Glomerular visceral epithelial cell (primary cell): ENCODE measurements around the gene STOX1.
"Not testable (repeated sequence)": the region's sequence is repeated elsewhere in the genome, so short reads cannot be mapped to it uniquely, and the experiment has no call there.

Experiments
- DNase-seq: peaks from one replicate; pipeline ENCODE4 v3.0.0-alpha.2; 2016; ENCODE audit errors: extremely low spot score

STOX1 gene

GRCh38 chr10:68829952-68830351 is 2.6 kb downstream of the STOX1 start:
- no peak for DNase-seq

GRCh38 chr10:68831961-68832455 is 4.7 kb downstream of the STOX1 start:
- no peak for DNase-seq

DNA sequence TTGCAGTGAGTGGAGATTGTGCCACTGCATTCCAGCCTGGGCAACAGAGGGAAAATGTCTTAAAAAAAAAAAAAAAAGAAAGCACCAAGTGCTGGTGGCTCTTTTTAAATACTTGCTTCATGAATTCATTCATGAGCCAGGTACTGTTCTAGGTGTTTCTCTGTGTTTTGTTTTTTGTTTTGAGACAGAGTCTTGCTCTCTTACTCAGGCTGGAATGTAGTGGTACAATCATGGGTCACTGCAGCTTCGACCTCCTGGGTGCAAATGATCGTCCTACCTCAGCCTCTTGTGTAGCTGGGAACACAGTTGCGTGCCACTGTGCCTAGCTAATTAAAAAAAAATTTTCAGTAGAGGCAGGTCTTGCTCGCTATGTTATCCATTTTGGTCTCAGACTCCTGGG is 5.3 kb downstream of the STOX1 start:
- no peak for DNase-seq

DNA sequence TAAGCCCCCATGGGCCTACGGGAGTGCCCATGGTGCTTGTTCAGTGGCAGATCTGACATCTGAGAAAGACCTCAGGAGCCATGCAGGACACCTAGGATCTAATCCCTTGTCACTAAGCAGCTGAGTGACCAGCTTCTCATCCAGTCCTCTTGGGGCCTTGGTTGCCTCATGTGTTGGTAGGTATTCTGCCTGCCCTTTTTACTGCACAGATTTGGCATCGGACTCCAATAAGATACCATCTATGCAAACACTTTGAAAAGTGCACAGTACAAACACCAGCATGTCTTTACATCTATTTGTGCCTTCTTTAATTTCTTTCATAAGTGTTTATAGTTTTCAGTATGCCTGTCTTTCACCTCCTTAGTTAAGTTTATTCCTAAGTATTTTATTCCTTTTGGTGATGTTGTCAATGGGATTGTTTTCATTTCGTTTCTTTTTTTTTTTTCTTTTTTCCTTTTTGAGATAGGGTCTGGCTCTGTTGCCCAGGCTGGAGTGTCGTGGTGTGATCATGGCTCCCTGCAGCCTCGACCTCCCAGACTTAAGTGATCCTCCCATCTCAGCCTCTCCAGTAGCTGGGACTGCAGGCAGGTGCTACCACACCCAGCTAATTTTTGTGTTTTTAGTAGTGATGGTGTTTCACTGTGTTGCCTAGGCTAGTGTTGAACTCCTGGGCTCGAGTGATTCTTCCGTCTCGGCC is 10.4 kb downstream of the STOX1 start:
- no peak for DNase-seq

DNA sequence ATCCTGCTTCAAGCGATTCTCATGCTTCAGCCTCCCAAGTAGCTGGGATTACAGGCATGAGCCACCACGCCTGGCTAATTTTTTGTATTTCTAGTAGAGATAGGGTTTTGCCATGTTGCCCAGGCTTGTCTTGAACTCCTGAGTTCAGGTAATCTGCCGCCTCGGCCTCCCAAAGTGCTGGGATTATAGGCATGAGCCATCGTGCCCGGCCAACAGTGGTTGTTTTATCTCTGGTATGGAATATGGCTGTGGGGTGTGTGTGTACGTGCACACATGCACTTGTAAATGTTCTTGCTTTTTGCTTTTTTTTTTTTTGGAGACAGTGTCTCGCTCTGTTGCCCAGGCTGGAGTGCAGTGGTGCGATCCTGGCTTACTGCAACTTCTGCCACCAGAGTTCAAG is 13.3 kb downstream of the STOX1 start:
- DNase-seq = not testable (repeated sequence)

- DNase-seq = no peak
Measured at GRCh38 chr10:68848281-68848680, 20.9 kb downstream of the STOX1 start.

DNA sequence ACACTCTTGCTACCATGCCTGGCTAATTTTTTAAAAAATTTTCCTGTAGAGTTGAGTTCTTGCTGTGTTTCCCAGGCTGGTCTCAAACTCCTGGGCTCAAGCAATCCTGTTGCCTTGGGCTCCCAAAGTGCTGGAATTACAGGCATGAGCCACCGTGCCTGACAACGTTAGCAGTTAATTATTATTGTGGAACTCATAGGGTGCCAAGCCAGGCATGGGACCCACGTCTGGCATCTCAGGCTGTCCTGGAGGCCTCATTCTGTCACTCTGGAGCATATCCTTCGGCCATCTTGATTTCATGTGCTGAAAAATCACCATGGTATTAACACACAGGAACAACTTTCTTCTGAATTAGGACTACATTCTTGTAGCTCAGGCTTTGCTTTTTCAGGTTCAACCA is 21.5 kb downstream of the STOX1 start:
- no peak for DNase-seq

DNA sequence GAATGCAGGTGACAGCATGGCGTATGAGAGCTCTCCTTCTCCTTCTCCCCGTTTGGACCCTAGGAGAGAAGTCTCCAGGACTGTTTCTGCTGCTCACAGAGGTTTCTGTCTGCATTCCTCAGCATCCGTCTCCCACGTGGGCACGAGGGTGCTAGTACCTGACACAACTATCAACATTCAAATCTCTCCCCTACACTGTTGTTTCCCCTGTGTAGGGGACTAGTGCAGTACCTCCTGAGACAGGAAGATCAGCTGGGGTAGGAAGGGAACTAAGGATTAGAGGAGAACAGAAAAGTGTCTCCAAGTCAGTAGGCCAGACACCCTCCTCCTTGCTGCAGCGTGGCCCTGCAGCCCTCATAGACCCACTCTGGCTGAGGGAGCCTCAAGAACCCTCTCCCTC is 29.0 kb downstream of the STOX1 start:
- no peak for DNase-seq

DNA sequence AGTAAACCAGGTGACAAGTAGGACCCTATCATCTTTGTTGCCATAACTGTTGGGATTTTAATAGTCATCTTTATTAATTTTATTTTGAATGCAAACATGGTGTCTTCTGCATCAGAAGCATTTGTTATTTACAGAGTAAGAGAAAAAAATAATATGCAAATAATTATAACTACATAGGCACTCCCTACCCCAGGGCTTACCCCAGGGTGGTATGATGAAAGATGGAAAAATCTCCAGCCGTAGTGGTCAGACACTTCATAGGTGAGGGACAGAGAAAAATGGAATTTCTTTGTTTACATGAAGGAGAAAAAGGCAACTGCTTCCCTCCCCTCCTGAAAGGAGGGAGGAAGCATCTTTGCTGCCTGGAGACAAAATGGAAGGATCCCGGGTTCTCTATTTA is 29.7 kb downstream of the STOX1 start:
- DNase-seq = no peak

DNA sequence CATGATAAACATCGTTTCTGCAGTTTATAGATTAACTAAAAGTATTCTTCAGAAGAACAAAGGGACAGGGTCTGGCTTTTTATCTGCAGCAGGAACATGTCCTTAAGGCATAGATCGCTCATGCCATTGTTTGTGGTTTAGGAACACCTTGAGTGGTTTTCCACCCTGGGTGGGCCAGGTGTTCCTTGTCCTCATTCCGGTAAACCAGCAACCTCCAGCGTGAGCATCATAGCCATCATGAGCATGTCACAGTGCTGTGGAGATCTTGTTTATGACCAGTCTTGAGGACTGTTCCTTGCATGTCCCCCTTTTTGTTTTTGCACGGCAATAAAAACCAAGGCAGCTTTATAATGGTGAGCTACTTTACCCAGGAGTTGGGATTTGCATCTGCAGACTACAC is 33.9 kb downstream of the STOX1 start:
- no peak for DNase-seq

DNA sequence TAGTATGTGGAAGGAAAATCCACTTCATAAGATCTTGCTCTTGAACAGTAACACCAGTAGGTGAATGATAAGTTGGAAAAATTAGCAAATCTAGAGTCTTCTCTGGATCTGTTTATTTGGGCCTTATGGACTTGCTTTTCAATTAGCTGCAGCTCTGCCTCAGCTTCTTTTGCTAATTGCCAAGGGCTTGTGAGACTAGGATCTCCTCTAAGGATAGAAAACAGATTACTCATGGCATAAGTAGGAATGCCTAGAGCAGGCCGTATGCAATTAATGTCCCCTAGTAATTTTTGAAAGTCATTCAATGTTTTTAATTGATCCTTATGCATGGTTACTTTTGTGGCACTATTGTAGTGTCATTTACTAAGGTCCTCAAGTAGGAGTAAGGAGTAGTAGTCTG is 37.3 kb downstream of the STOX1 start:
- DNase-seq = no peak

DNA sequence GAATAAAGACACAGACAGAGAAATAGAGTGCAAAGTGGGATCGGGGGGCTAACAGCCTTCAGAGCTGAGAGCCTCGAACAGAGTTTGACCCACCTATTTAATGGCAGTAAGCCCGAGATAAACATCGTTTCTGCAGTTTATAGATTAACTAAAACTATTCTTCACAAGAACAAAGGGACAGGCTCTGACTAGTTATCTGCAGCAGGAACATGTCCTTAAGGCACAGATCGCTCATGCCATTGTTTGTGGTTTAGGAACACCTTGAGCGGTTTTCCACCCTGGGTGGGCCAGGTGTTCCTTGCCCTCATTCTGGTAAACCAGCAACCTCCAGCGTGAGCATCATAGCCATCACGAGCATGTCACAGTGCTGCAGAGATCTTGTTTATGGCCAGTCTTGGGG is 40.8 kb downstream of the STOX1 start:
- DNase-seq = not testable (repeated sequence)

- DNase-seq = no peak
Measured at GRCh38 chr10:68869623-68870022, 42.3 kb downstream of the STOX1 start.

- DNase-seq = no peak
Measured at GRCh38 chr10:68870061-68870460, 42.7 kb downstream of the STOX1 start.

DNA sequence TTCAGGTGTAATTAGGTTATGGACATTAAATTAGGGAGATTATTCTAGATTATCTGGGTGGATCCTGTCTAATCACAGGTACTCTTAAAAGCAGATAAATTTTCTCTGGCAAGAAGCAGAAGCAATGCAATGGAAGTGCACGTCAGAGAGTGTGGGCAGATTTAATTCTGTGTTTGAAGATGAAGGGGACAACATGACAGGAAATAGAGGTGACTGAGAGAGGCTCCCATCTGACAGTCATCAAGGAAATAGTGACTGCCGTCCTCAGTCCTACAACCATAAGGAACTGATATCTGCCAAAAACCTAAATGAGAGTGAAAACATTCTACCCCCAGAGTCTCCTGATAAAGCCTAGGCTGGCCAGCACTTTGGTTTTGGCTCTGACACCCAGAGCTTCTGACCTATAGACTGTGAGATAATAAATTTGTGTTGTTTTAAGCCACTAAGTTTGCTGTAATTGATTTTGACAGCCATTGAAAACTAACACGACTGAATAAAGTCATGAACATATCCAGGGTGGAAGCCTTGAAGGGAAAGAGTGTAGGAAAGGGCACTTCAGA is 43.3 kb downstream of the STOX1 start:
- no peak for DNase-seq

DNA sequence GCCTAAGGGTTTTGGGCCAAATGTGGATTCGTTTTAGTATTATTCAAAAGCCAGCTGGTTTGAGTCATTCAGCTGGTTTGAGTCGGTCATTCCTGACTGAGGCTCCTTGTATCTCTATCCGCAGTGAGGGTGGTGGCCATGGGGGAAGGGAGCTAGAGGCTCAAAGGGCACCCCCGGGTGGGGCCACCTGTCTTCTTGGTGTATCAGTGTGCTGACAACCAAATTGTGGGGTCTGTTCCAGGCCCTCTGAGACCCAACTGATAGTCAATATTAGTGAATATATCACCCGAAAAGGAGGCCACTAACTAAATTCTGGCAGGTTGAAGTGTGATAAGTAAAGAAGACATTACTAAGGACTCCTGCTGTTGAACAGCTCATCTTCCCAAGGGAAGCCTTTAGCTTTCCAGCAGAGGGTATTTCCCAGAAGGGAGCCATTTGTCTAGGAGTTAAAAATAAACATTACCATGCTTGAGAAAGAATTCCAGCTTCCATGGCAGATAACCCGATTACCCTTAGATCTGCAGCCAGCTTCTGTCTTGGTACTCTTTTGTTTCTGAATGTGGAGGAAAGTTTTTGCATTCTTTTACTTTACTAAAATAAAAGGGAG is 43.9 kb downstream of the STOX1 start:
- peak; percentile 59 for DNase-seq

DNA sequence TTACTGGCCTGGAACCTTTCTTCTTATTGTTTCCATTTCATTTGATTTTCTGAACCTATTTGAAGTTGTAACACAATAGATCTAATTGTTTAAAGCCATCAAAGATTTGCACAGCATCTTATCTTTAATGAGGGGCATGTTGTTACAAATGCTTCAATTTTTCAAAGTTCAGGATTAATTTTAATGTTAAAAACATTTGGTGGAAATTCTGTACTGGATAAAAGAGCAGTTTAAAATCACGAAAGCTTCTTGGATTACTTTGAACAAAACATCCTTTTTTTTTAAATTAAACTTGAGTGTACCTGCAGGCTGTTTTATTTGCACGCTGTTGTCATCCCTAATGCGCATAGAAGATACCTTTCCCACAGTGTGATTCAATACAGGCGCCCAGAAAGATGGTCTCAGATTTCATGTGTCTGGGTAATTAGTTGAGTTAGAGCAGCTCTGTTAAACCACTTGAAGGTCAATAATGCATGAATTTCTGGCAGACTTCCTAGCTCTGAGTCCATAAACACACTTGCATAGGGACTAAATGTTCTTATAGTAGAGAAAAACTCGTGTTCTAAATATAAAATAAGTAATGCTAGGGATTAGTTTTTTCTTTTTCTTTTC is 44.5 kb downstream of the STOX1 start:
- DNase-seq = peak; percentile 85

GRCh38 chr10:68876246-68877138 is 49.2 kb downstream of the STOX1 start:
- no peak for DNase-seq

- no peak for DNase-seq
Measured at GRCh38 chr10:68877482-68878110, 50.3 kb downstream of the STOX1 start.

- DNase-seq = no peak
Measured at GRCh38 chr10:68878496-68878895, 51.2 kb downstream of the STOX1 start.

DNA sequence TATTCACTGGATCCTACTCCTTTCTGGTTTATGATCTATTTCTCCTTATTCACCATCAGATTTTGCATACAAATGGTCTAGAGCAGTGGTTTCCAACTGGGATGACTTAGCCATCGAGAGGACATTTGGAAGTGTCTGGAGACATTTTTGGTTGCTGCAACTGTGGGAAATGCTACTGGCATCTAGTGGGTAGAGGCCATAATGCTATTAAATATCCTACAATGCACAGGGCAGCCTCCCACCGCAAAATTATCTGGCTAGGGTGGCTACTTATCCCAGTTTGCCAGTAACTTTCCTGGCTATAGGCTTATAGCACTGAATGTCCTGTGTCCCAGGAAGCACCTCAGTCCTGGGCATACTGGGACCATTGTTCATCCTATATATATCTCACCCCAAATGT is 52.3 kb downstream of the STOX1 start:
- DNase-seq = no peak
